Spleen (tissue), 11 donors: Measurements from ENCODE around the gene RMRP. TPM values are rescaled to one million over a fixed set of nuclear protein-coding genes. Genes with fewer than 3 reads are reported as not detected.
A peak's percentile ranks its signal among the peaks of the same experiment; 100 is the strongest.

Source experiments
- DNase-seq: peaks from one replicate; pipeline ENCODE4 v3.0.0-alpha.2; 2020
- H3K27ac ChIP-seq, 8 donors: fragments of 200-600 bp; sonication (generic) in 7 of 8; 1 replicate in 4 of 8; 2 replicates in 4 of 8; pipeline versions ENCODE4 v1.5.0 to v1.8.0; 2016 to 2021; ENCODE audit warnings: inconsistent platforms in 4 of 8, mild to moderate bottlenecking in 4 of 8, moderate library complexity in 1 of 8
- H3K27me3 ChIP-seq, 7 donors: fragments of 200-600 bp; sonication (generic) in 6 of 7; replicated peaks in 1 of 7; 1 replicate in 4 of 7; 2 replicates in 3 of 7; pipeline versions ENCODE4 v1.5.0 to v1.8.0; 2016 to 2021; ENCODE audit warnings: inconsistent platforms in 3 of 7, mild to moderate bottlenecking in 1 of 7
- H3K36me3 ChIP-seq, 6 donors: fragments of 200-600 bp; sonication (generic) in 5 of 6; 1 replicate in 4 of 6; 2 replicates in 2 of 6; pipeline versions ENCODE4 v1.5.0 to v1.8.0; 2016 to 2021; ENCODE audit warnings: inconsistent platforms in 2 of 6
- H3K4me1 ChIP-seq, 6 donors: fragments of 200-600 bp; sonication (generic) in 5 of 6; 1 replicate in 3 of 6; 2 replicates in 3 of 6; pipeline versions ENCODE4 v1.5.0 to v1.8.0; 2016 to 2021; ENCODE audit warnings: inconsistent platforms in 3 of 6
- H3K4me3 ChIP-seq, 8 donors: fragments of 200-600 bp; sonication (generic) in 7 of 8; 1 replicate in 4 of 8; 2 replicates in 4 of 8; pipeline versions ENCODE4 v1.5.0 to v1.8.0; 2016 to 2021; ENCODE audit warnings: inconsistent platforms in 4 of 8, mild to moderate bottlenecking in 4 of 8, moderate library complexity in 2 of 8
- H3K9me3 ChIP-seq, 8 donors: fragments of 200-600 bp; sonication (generic) in 7 of 8; 1 replicate in 4 of 8; 2 replicates in 4 of 8; pipeline versions ENCODE4 v1.5.0 to v1.8.0; 2016 to 2021; ENCODE audit warnings: inconsistent platforms in 4 of 8
- POLR2A ChIP-seq, 3 donors: fragments of 450-650 bp; IDR thresholded peaks; one replicate each; pipeline ENCODE4 v1.5.1; 2017; ENCODE audit warnings: antibody characterized with exemption in 3 of 3, mild to moderate bottlenecking in 1 of 3
- POLR2AphosphoS5 ChIP-seq, 3 donors: sonication (generic); formaldehyde crosslinking; IDR thresholded peaks; one replicate each; pipeline ENCODE4 v1.5.1; 2017; ENCODE audit warnings: antibody characterized with exemption in 3 of 3
- WGBS, 5 donors: extraction: QIAGEN DNeasy Blood & Tissue Kit in 3 of 5; methylation state at CpG; one replicate each; pipeline versions ENCODE4 v1.1.5 to v1.1.7; 2013 to 2018; 5-methylcytosine and 5-hydroxymethylcytosine counted together
- intact Hi-C: fragments of 100-400 bp; cut with DNase I; formaldehyde crosslinking; loops from one replicate; pipeline ENCODE4 v1.15.0; 2023; ENCODE audit warnings: low total_unique reads
- polyA plus RNA-seq, 3 donors: library from polyadenylated mRNA; stranded (reverse); fragments of 200-250 nt; gene quantifications; one replicate each; pipeline ENCODE4 v1.2.1, GENCODE V29; 2013
- total RNA-seq, 7 donors: library from RNA; depleted of rRNA in 3 of 7; stranded (reverse); fragments of >200 nt in 3 of 7; fragmentation: NEBNext Ultra II Directional in 4 of 7; extraction: Animal tissue kit (Norgen Biotek cat#: 25700) in 4 of 7; gene quantifications; one replicate each; pipeline versions ENCODE4 v1.1.0 to v1.2.1, GENCODE V29; 2016 to 2021
- TF ChIP-seq, protein P1 (sequence below), 11 experiments: fragments of 200-600 bp in 7 of 11; fragments of 450-650 bp in 4 of 11; sonication (generic) in 4 of 11; IDR thresholded peaks in 8 of 11; conservative IDR thresholded peaks in 3 of 11; 1 replicate in 7 of 11; 2 replicates in 4 of 11; pipeline versions ENCODE4 v1.4.0 to v1.8.0; 2016 to 2021; ENCODE audit warnings: antibody characterized with exemption in 11 of 11, inconsistent platforms in 4 of 11, mild to moderate bottlenecking in 1 of 11
- donor health status: healthy with polysubstance abuse.
- donor health status: DM: no; HTN: no; CAD: no; lungs with moderate emphysema.
- donor health status: DM: no; HTN: no; CAD: no.
- donor health status: Bipolar disorder and iron deficiency.
- donor health status: healthy.
- donor health status: DM: no; HTN: no; CAD: no.
- donor health status: DM: yes; HTN: yes; CAD: no.

RMRP gene
- total and polyA plus RNA-seq, 10 donors = 42.1 to 28,996 (median 10,652) TPM; not detected in 1

GRCh38 chr9:35661756-35662350 lies 4.0 kb upstream of the RMRP start:
- Histone ChIP-seq H3K4me3 (no peak overlapping the region), H3K27me3 (no peaks in the 10 kb centered on the region), H3K36me3 (peaks cover 0 to 32% (median 13%) of the 10 kb centered on the region in 6 donors), H3K9me3 (no peaks in the 10 kb centered on the region), H3K4me1 (peaks cover 40 to 94% (median 78%) of the 10 kb centered on the region in 6 donors), H3K27ac (peak overlapping the region in 7 of 8 donors; percentile 5 to 97 (median 62))
- intact Hi-C loops = loop anchor here (10.0 kb wide), 1 partner anchor 57 kb away; the partner anchor contains the start of gene TESK1
- DNase-seq = no peak
- peak in 1 of 3 donors; percentile 20 for TF ChIP-seq POLR2AphosphoS5 (IDR thresholded peaks at IDR 0.05)
- TF ChIP-seq POLR2A (IDR thresholded peaks at IDR 0.05) = no peak
- TF ChIP-seq, protein P1, sequence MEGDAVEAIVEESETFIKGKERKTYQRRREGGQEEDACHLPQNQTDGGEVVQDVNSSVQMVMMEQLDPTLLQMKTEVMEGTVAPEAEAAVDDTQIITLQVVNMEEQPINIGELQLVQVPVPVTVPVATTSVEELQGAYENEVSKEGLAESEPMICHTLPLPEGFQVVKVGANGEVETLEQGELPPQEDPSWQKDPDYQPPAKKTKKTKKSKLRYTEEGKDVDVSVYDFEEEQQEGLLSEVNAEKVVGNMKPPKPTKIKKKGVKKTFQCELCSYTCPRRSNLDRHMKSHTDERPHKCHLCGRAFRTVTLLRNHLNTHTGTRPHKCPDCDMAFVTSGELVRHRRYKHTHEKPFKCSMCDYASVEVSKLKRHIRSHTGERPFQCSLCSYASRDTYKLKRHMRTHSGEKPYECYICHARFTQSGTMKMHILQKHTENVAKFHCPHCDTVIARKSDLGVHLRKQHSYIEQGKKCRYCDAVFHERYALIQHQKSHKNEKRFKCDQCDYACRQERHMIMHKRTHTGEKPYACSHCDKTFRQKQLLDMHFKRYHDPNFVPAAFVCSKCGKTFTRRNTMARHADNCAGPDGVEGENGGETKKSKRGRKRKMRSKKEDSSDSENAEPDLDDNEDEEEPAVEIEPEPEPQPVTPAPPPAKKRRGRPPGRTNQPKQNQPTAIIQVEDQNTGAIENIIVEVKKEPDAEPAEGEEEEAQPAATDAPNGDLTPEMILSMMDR (IDR thresholded peaks at IDR 0.05 in 8 of 11, conservative IDR thresholded peaks at IDR 0.05 in 3 of 11) = no peak
- 57 to 65% (median 60%) methylated on average over 3 of the region's 3 CpGs for WGBS, 5 donors

- Histone ChIP-seq H3K27me3 (no peaks in the 10 kb centered on the region), H3K4me1 (peaks cover 44 to 94% (median 80%) of the 10 kb centered on the region in 6 donors), H3K9me3 (no peaks in the 10 kb centered on the region), H3K4me3 (no peak overlapping the region), H3K27ac (peak overlapping the region in 6 of 8 donors; percentile 5 to 97 (median 64)), H3K36me3 (peaks cover 0 to 32% (median 13%) of the 10 kb centered on the region in 6 donors)
- DNase-seq = peak; percentile 73
- TF ChIP-seq POLR2AphosphoS5 (IDR thresholded peaks at IDR 0.05) = no peak
- TF ChIP-seq, protein P1 (IDR thresholded peaks at IDR 0.05 in 8 of 11, conservative IDR thresholded peaks at IDR 0.05 in 3 of 11) = peak in 6 of 11 experiments; percentile 11 to 45 (median 30)
- WGBS, 5 donors = 60 to 79% (median 68%) methylated on average over 9 of the region's 9 CpGs
- intact Hi-C loops = loop anchor here (10.0 kb wide), 1 partner anchor 56 kb away; the partner anchor contains the start of gene TESK1
These were observed 3.2 kb upstream of the RMRP start for GRCh38 chr9:35660966-35661415.

DNA sequence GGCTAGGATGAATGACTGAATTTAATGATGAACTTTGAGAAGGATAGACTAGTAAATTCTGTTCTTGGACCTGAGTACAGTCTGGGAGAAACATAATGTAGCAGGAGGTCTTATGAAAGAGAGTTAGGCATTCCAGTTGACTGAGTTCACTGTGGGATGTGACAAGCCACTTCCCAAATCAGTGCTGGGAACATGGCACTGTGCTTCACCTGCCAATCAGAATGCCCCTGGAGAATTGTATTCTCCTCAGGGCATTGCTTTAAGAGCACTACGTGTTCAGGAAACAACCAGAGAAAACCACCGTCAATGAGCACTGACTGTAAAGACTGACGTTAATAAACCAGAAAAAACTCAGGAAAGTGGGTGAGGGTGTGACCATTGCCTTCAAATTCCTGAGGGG lies 1.5 kb upstream of the RMRP start:
- TF ChIP-seq POLR2A (IDR thresholded peaks at IDR 0.05) (no peak), POLR2AphosphoS5 (IDR thresholded peaks at IDR 0.05) (peak in 1 of 3 donors; percentile 24)
- TF ChIP-seq, protein P1 (IDR thresholded peaks at IDR 0.05 in 8 of 11, conservative IDR thresholded peaks at IDR 0.05 in 3 of 11) = no peak
- intact Hi-C loops = loop anchor here (5.0 kb wide), 1 partner anchor 73 kb away; the partner anchor contains the start of genes CREB3 and TLN1
- H3K9me3 ChIP-seq = no peaks in the 10 kb centered on the region
- peaks cover 38 to 93% (median 63%) of the 10 kb centered on the region in 6 donors for H3K4me1 ChIP-seq
- peak overlapping the region in 7 of 8 donors; percentile 91 to 98 (median 97) for H3K27ac ChIP-seq
- H3K4me3 ChIP-seq = peak overlapping the region in 7 of 8 donors; percentile 78 to 93 (median 89)
- DNase-seq = no peak
- peaks cover 0 to 32% (median 13%) of the 10 kb centered on the region in 6 donors for H3K36me3 ChIP-seq
- WGBS, 5 donors = 22 to 51% (median 39%) methylated on average over 3 of the region's 3 CpGs
- no peaks in the 10 kb centered on the region for H3K27me3 ChIP-seq

DNA sequence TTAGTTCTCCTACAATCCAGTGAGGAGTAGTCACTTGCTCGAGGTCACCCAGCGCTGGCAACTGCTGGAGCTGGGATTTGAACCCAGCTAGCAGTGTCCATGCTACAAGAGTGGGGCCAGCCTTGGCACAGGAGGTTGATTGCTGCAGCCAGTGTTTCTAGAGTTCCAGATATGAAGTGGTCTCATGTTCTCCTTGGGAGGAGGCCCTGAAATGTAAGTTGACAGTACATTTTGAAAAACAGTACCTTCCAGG lies 1.1 kb upstream of the RMRP start:
- peaks cover 38 to 89% (median 60%) of the 10 kb centered on the region in 6 donors for H3K4me1 ChIP-seq
- H3K27ac ChIP-seq = peak overlapping the region; percentile 91 to 98 (median 97)
- intact Hi-C loops = loop anchor here (5.0 kb wide), 1 partner anchor 73 kb away; the partner anchor contains the start of genes CREB3 and TLN1
- TF ChIP-seq POLR2A (IDR thresholded peaks at IDR 0.05) (no peak), POLR2AphosphoS5 (IDR thresholded peaks at IDR 0.05) (no peak)
- TF ChIP-seq, protein P1 (IDR thresholded peaks at IDR 0.05 in 8 of 11, conservative IDR thresholded peaks at IDR 0.05 in 3 of 11) = no peak
- WGBS, 5 donors = 0 to 2% (median 0%) methylated on average over 2 of the region's 2 CpGs
- no peak for DNase-seq
- peak overlapping the region; percentile 78 to 93 (median 87) for H3K4me3 ChIP-seq
- H3K9me3 ChIP-seq = no peaks in the 10 kb centered on the region
- peaks cover 0 to 32% (median 13%) of the 10 kb centered on the region in 6 donors for H3K36me3 ChIP-seq
- H3K27me3 ChIP-seq = no peaks in the 10 kb centered on the region
